WTC11 (cell line): ENCODE measurements around the gene SH3TC2. TPM values are rescaled to one million over a fixed set of nuclear protein-coding genes. Genes with fewer than 3 reads are reported as not detected.

ENCODE experiments used
- ATAC-seq: fragments of 200-7000 bp; cut with Tn5 transposase; 2 replicates; pipeline ENCODE4 v1.10.0; 2021; ENCODE audit warnings: mild to moderate bottlenecking, moderate library complexity
- CTCF ChIA-PET: fragments of 300-600 bp; sonication (Branson Sonifier 250); formaldehyde crosslinking; loops from one replicate; lab custom pipeline; 2021; ENCODE audit warnings: antibody characterized with exemption; lab: Charles Lee
- POLR2A ChIA-PET: fragments of 350-600 bp; sonication (Branson Sonifier 250); formaldehyde crosslinking; loops from one replicate; lab custom pipeline; 2021; ENCODE audit warnings: antibody characterized with exemption; lab: Charles Lee
- DNase-seq: peaks from one replicate; pipeline ENCODE4 v3.0.0; 2021; ENCODE audit warnings: low spot score
- H3K27ac Mint-ChIP-seq: 2 replicates; pipeline ENCODE4 v1.8.0; 2021; ENCODE audit warnings: mixed read lengths
- H3K27me3 Mint-ChIP-seq: 2 replicates; pipeline ENCODE4 v1.8.0; 2021; ENCODE audit warnings: low read depth, mild to moderate bottlenecking, moderate library complexity, mixed read lengths
- H3K36me3 Mint-ChIP-seq: 2 replicates; pipeline ENCODE4 v1.8.0; 2021; ENCODE audit warnings: mixed read lengths
- H3K4me1 Mint-ChIP-seq: 2 replicates; pipeline ENCODE4 v1.8.0; 2022; ENCODE audit warnings: mixed read lengths
- H3K4me3 Mint-ChIP-seq: 2 replicates; pipeline ENCODE4 v1.8.0; 2021; ENCODE audit warnings: mild to moderate bottlenecking, moderate library complexity, mixed read lengths
- H3K9me3 Mint-ChIP-seq: 2 replicates; pipeline ENCODE4 v1.8.0; 2021; ENCODE audit warnings: mixed read lengths
- ATF1 ChIP-seq: sonication (generic); formaldehyde crosslinking; IDR thresholded peaks from 2 replicates; pipeline ENCODE4 v1.8.1; 2023; ENCODE audit warnings: mild to moderate bottlenecking, moderate library complexity, missing genetic modification reagents
- ELF4 ChIP-seq: sonication (generic); formaldehyde crosslinking; IDR thresholded peaks from 2 replicates; pipeline ENCODE4 v1.8.1; 2022; ENCODE audit warnings: low read depth, mild to moderate bottlenecking, moderate library complexity, missing genetic modification reagents
- EMX1 ChIP-seq: fragments of 250-450 bp; sonication (Bioruptor Pico); IDR thresholded peaks from 2 replicates; pipeline ENCODE4 v1.8.0; 2021; ENCODE audit warnings: mild to moderate bottlenecking
- ERG ChIP-seq: fragments of 250-450 bp; sonication (Bioruptor Pico); IDR thresholded peaks from 2 replicates; pipeline ENCODE4 v1.8.0; 2021; ENCODE audit warnings: mild to moderate bottlenecking
- ESRRA ChIP-seq: sonication (generic); formaldehyde crosslinking; IDR thresholded peaks from 2 replicates; pipeline ENCODE4 v1.8.1; 2022; ENCODE audit warnings: mild to moderate bottlenecking, missing genetic modification reagents, borderline replicate concordance
- FOXP1 ChIP-seq: sonication (generic); formaldehyde crosslinking; IDR thresholded peaks from 2 replicates; pipeline ENCODE4 v1.8.0; 2022; ENCODE audit warnings: missing genetic modification reagents, mild to moderate bottlenecking, moderate library complexity, borderline replicate concordance
- HMGA2 ChIP-seq: fragments of 250-450 bp; sonication (Bioruptor Pico); IDR thresholded peaks from 2 replicates; pipeline ENCODE4 v1.4.0; 2021; ENCODE audit warnings: mild to moderate bottlenecking, moderate library complexity
- JUN ChIP-seq: sonication (generic); formaldehyde crosslinking; IDR thresholded peaks from 2 replicates; pipeline ENCODE4 v1.8.0; 2023; ENCODE audit warnings: mild to moderate bottlenecking, missing genetic modification reagents
- MXD4 ChIP-seq: fragments of 250-450 bp; sonication (Bioruptor Pico); IDR thresholded peaks from 2 replicates; pipeline ENCODE4 v1.8.0; 2021; ENCODE audit warnings: mild to moderate bottlenecking, moderate library complexity, borderline replicate concordance
- OVOL2 ChIP-seq: fragments of 250-450 bp; sonication (Bioruptor Pico); IDR thresholded peaks from 2 replicates; pipeline ENCODE4 v1.9.0; 2021; ENCODE audit warnings: mild to moderate bottlenecking, borderline replicate concordance
- PRRX2 ChIP-seq: fragments of 250-450 bp; sonication (Bioruptor Pico); IDR thresholded peaks from 2 replicates; pipeline ENCODE4 v1.8.0; 2021; ENCODE audit warnings: mild to moderate bottlenecking
- RELA ChIP-seq: sonication (generic); formaldehyde crosslinking; IDR thresholded peaks from 2 replicates; pipeline ENCODE4 v1.8.1; 2022; ENCODE audit warnings: missing genetic modification reagents, mild to moderate bottlenecking, borderline replicate concordance
- SMAD4 ChIP-seq: sonication (generic); formaldehyde crosslinking; IDR thresholded peaks from 2 replicates; pipeline ENCODE4 v1.8.0; 2022; ENCODE audit warnings: mild to moderate bottlenecking, missing genetic modification reagents
- STAT6 ChIP-seq: sonication (generic); formaldehyde crosslinking; conservative IDR thresholded peaks from 2 replicates; pipeline ENCODE4 v1.8.1; 2023; ENCODE audit warnings: mild to moderate bottlenecking, low read depth, missing genetic modification reagents, moderate library complexity
- TCF7 ChIP-seq: sonication (generic); formaldehyde crosslinking; IDR thresholded peaks from 2 replicates; pipeline ENCODE4 v1.8.0; 2022; ENCODE audit warnings: mild to moderate bottlenecking, low read depth, missing genetic modification reagents, moderate library complexity
- TEAD4 ChIP-seq: sonication (generic); formaldehyde crosslinking; IDR thresholded peaks from 2 replicates; pipeline ENCODE4 v1.8.0; 2022; ENCODE audit warnings: mild to moderate bottlenecking, missing genetic modification reagents
- total RNA-seq: library from RNA; stranded (reverse); gene quantifications from 3 replicates; pipeline ENCODE4 v1.2.3, GENCODE V29; 2021
- TF ChIP-seq, protein P1 (sequence below): sonication (generic); formaldehyde crosslinking; IDR thresholded peaks from 2 replicates; pipeline ENCODE4 v1.8.1; 2023; ENCODE audit warnings: mild to moderate bottlenecking, missing genetic modification reagents
- TF ChIP-seq, protein P2 (sequence below): sonication (generic); formaldehyde crosslinking; IDR thresholded peaks from 2 replicates; pipeline ENCODE4 v1.8.1; 2023; ENCODE audit warnings: mild to moderate bottlenecking, missing genetic modification reagents, borderline replicate concordance
- TF ChIP-seq, protein P3 (sequence below): sonication (generic); formaldehyde crosslinking; IDR thresholded peaks from 2 replicates; pipeline ENCODE4 v1.8.1; 2022; ENCODE audit warnings: mild to moderate bottlenecking, missing genetic modification reagents, moderate library complexity, borderline replicate concordance
- TF ChIP-seq, protein P4 (sequence below): sonication (generic); formaldehyde crosslinking; IDR thresholded peaks from 2 replicates; pipeline ENCODE4 v1.8.1; 2022; ENCODE audit warnings: low read depth, mild to moderate bottlenecking, moderate library complexity, missing genetic modification reagents, borderline replicate concordance
- TF ChIP-seq, protein P5 (sequence below): sonication (generic); formaldehyde crosslinking; IDR thresholded peaks from 2 replicates; pipeline ENCODE4 v1.8.0; 2022; ENCODE audit warnings: mild to moderate bottlenecking, missing genetic modification reagents
- TF ChIP-seq, protein P6 (sequence below): sonication (generic); formaldehyde crosslinking; IDR thresholded peaks from 2 replicates; pipeline ENCODE4 v1.8.1; 2023; ENCODE audit warnings: mild to moderate bottlenecking, missing genetic modification reagents, moderate library complexity

Gene SH3TC2
- total RNA-seq, 1 experiment from 2014 or later: 0.61 TPM

DNA sequence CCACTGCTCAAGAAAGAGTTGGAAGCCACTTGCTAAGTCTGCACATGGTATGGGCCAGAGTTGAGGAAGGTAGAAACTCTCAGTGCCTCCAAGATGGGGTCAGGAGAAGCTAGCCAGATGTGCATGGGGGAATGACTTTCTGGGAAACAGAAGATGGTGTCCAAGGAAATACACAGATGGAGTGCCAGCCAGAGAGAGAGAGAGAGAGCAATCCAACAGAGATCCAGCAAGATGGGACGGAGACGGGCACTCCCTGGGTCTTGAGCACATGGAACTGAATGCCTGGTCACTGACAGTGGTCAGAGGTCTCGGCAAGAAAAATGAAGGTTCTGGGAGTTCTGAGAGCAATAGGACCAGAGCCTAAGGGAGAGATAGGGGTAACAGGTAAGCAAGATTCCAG is 82.1 kb downstream of the SH3TC2 start (continued):
- TF ChIP-seq, protein P1, sequence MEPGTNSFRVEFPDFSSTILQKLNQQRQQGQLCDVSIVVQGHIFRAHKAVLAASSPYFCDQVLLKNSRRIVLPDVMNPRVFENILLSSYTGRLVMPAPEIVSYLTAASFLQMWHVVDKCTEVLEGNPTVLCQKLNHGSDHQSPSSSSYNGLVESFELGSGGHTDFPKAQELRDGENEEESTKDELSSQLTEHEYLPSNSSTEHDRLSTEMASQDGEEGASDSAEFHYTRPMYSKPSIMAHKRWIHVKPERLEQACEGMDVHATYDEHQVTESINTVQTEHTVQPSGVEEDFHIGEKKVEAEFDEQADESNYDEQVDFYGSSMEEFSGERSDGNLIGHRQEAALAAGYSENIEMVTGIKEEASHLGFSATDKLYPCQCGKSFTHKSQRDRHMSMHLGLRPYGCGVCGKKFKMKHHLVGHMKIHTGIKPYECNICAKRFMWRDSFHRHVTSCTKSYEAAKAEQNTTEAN: no peak
- TF ChIP-seq OVOL2 (CRISPR knock-in tag): no peak
- no peak for TF ChIP-seq MXD4 (CRISPR knock-in tag)
- no peak for TF ChIP-seq TCF7
- no peak for TF ChIP-seq ATF1 (CRISPR knock-in tag)
- TF ChIP-seq PRRX2 (CRISPR knock-in tag): no peak

- CTCF ChIA-PET: interaction anchor here (0.8 to 3.0 kb wide), 6 partner anchors 10 to 238 kb away, joined by 3 to 21 read pairs (median 4); partner anchors contain the start of gene ABLIM3
- no peak for ATAC-seq
- no peak overlapping the region for H3K4me3 Mint-ChIP-seq
- no peak for TF ChIP-seq ERG (CRISPR knock-in tag)
- TF ChIP-seq, protein P2, sequence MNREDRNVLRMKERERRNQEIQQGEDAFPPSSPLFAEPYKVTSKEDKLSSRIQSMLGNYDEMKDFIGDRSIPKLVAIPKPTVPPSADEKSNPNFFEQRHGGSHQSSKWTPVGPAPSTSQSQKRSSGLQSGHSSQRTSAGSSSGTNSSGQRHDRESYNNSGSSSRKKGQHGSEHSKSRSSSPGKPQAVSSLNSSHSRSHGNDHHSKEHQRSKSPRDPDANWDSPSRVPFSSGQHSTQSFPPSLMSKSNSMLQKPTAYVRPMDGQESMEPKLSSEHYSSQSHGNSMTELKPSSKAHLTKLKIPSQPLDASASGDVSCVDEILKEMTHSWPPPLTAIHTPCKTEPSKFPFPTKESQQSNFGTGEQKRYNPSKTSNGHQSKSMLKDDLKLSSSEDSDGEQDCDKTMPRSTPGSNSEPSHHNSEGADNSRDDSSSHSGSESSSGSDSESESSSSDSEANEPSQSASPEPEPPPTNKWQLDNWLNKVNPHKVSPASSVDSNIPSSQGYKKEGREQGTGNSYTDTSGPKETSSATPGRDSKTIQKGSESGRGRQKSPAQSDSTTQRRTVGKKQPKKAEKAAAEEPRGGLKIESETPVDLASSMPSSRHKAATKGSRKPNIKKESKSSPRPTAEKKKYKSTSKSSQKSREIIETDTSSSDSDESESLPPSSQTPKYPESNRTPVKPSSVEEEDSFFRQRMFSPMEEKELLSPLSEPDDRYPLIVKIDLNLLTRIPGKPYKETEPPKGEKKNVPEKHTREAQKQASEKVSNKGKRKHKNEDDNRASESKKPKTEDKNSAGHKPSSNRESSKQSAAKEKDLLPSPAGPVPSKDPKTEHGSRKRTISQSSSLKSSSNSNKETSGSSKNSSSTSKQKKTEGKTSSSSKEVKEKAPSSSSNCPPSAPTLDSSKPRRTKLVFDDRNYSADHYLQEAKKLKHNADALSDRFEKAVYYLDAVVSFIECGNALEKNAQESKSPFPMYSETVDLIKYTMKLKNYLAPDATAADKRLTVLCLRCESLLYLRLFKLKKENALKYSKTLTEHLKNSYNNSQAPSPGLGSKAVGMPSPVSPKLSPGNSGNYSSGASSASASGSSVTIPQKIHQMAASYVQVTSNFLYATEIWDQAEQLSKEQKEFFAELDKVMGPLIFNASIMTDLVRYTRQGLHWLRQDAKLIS (CRISPR knock-in tag): no peak
- no peak for TF ChIP-seq TEAD4 (CRISPR knock-in tag)
- no peak for TF ChIP-seq OVOL2 (CRISPR knock-in tag)
- TF ChIP-seq RELA (CRISPR knock-in tag): no peak
- TF ChIP-seq ELF4 (CRISPR knock-in tag): no peak
- no peak for TF ChIP-seq EMX1 (CRISPR knock-in tag)
- no peak for TF ChIP-seq STAT6
- no peak for TF ChIP-seq ESRRA (CRISPR knock-in tag)
- TF ChIP-seq, protein P3, sequence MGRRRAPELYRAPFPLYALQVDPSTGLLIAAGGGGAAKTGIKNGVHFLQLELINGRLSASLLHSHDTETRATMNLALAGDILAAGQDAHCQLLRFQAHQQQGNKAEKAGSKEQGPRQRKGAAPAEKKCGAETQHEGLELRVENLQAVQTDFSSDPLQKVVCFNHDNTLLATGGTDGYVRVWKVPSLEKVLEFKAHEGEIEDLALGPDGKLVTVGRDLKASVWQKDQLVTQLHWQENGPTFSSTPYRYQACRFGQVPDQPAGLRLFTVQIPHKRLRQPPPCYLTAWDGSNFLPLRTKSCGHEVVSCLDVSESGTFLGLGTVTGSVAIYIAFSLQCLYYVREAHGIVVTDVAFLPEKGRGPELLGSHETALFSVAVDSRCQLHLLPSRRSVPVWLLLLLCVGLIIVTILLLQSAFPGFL (CRISPR knock-in tag): no peak
- no peak for TF ChIP-seq MXD4 (CRISPR knock-in tag)
- TF ChIP-seq SMAD4 (CRISPR knock-in tag): no peak
- TF ChIP-seq, protein P4, sequence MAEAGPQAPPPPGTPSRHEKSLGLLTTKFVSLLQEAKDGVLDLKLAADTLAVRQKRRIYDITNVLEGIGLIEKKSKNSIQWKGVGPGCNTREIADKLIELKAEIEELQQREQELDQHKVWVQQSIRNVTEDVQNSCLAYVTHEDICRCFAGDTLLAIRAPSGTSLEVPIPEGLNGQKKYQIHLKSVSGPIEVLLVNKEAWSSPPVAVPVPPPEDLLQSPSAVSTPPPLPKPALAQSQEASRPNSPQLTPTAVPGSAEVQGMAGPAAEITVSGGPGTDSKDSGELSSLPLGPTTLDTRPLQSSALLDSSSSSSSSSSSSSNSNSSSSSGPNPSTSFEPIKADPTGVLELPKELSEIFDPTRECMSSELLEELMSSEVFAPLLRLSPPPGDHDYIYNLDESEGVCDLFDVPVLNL (CRISPR knock-in tag): no peak
- no peak for TF ChIP-seq HMGA2 (CRISPR knock-in tag)
- TF ChIP-seq FOXP1 (CRISPR knock-in tag): no peak
- TF ChIP-seq, protein P5, sequence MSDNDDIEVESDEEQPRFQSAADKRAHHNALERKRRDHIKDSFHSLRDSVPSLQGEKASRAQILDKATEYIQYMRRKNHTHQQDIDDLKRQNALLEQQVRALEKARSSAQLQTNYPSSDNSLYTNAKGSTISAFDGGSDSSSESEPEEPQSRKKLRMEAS (CRISPR knock-in tag): no peak
- TF ChIP-seq JUN (CRISPR knock-in tag): no peak
- TF ChIP-seq, protein P6, sequence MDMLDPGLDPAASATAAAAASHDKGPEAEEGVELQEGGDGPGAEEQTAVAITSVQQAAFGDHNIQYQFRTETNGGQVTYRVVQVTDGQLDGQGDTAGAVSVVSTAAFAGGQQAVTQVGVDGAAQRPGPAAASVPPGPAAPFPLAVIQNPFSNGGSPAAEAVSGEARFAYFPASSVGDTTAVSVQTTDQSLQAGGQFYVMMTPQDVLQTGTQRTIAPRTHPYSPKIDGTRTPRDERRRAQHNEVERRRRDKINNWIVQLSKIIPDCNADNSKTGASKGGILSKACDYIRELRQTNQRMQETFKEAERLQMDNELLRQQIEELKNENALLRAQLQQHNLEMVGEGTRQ (CRISPR knock-in tag): no peak
Observed at GRCh38 chr5:148979083-148979723, 83.7 kb downstream of the SH3TC2 start.

More at GRCh38 chr5:148979083-148979723, 83.7 kb downstream of the SH3TC2 start:
- Mint-ChIP-seq H3K27ac (no peak overlapping the region), H3K4me1 (peaks cover 47% of the 10 kb centered on the region), H3K27me3 (no peaks in the 10 kb centered on the region), H3K36me3 (no peaks in the 10 kb centered on the region), H3K9me3 (no peaks in the 10 kb centered on the region)
- POLR2A ChIA-PET: no interaction called here
- DNase-seq: no peak
